MCF 10A (cell line): Measurements from ENCODE around the gene ZFP92. TPM values are rescaled to one million over a fixed set of nuclear protein-coding genes. Genes with fewer than 3 reads are reported as not detected.

Experiments
- BruUV-seq: library from RNA; stranded (reverse); fragments of 400-500 nt; replicated peaks from 2 replicates; lab custom pipeline; 2021; lab: Mats Ljungman, UMichigan
- CTCF ChIA-PET: fragments of 300-600 bp; sonication (Branson Sonifier 250); formaldehyde crosslinking; extraction: SDS; loops from one replicate; lab custom pipeline; 2021; ENCODE audit warnings: antibody characterized with exemption, inconsistent platforms; lab: Yijun Ruan, JAX
- POLR2A ChIA-PET: fragments of 300-600, 350-650 bp; sonication (Branson Sonifier 250); formaldehyde crosslinking; extraction: SDS; loops from one replicate; lab custom pipeline; 2020; ENCODE audit warnings: antibody characterized with exemption, inconsistent platforms; lab: Yijun Ruan, JAX
- DNase-seq: peaks from one replicate; pipeline ENCODE4 v3.0.0-alpha.2; 2018; ENCODE audit not compliant: unreplicated experiment
- H3K27ac Mint-ChIP-seq: one replicate; pipeline ENCODE4 v1.8.0; 2022; ENCODE audit warnings: mild to moderate bottlenecking, low read depth, mixed read lengths; ENCODE audit not compliant: unreplicated experiment
- H3K27me3 Mint-ChIP-seq: one replicate; pipeline ENCODE4 v1.8.0; 2022; ENCODE audit warnings: mixed read lengths; ENCODE audit not compliant: insufficient read depth, unreplicated experiment
- H3K36me3 Mint-ChIP-seq: one replicate; pipeline ENCODE4 v1.8.0; 2022; ENCODE audit warnings: mild to moderate bottlenecking, moderate library complexity, mixed read lengths; ENCODE audit not compliant: insufficient read depth, unreplicated experiment
- H3K4me1 Mint-ChIP-seq: one replicate; pipeline ENCODE4 v1.8.0; 2022; ENCODE audit warnings: mixed read lengths; ENCODE audit not compliant: insufficient read depth, unreplicated experiment
- H3K4me3 Mint-ChIP-seq: one replicate; pipeline ENCODE4 v1.8.0; 2022; ENCODE audit warnings: mild to moderate bottlenecking, moderate library complexity, mixed read lengths; ENCODE audit not compliant: unreplicated experiment
- H3K9me3 Mint-ChIP-seq: one replicate; pipeline ENCODE4 v1.8.0; 2022; ENCODE audit warnings: mixed read lengths; ENCODE audit not compliant: unreplicated experiment
- CTCF ChIP-seq: fragments of 200-600 bp; IDR thresholded peaks from one replicate; pipeline ENCODE4 v1.8.0; 2022; ENCODE audit warnings: antibody characterized with exemption, mild to moderate bottlenecking; ENCODE audit not compliant: unreplicated experiment
- intact Hi-C: fragments of 100-400 bp; cut with micrococcal nuclease; formaldehyde crosslinking; loops from 2 replicates; pipeline ENCODE4 v1.14.1; 2022
- total RNA-seq: library from RNA; stranded (reverse); gene quantifications from 2 replicates; pipeline ENCODE4 v1.2.3, GENCODE V29; 2022

ZFP92 gene
- total RNA-seq, 1 experiment from 2014 or later = not detected

- ChIA-PET POLR2A (no interaction called here), CTCF (no interaction called here)
- Mint-ChIP-seq H3K36me3 (peaks cover 14% of the 10 kb centered on the region), H3K27ac (no peak overlapping the region), H3K27me3 (no peaks in the 10 kb centered on the region), H3K4me3 (no peak overlapping the region), H3K4me1 (no peaks in the 10 kb centered on the region), H3K9me3 (no peaks in the 10 kb centered on the region)
- TF ChIP-seq CTCF = no peak
- no peak for DNase-seq
- no TSS peak for BruUV-seq
- intact Hi-C loops = no loop called here
Observed at GRCh38 chrX:153456704-153457103, 45.4 kb downstream of the ZFP92 start.

- no peak for TF ChIP-seq CTCF
- intact Hi-C loops = no loop called here
- peaks cover 15% of the 10 kb centered on the region for H3K36me3 Mint-ChIP-seq
- POLR2A ChIA-PET = no interaction called here
- no TSS peak for BruUV-seq
- no peaks in the 10 kb centered on the region for H3K27me3 Mint-ChIP-seq
- H3K9me3 Mint-ChIP-seq = no peaks in the 10 kb centered on the region
- no peak overlapping the region for H3K4me3 Mint-ChIP-seq
- DNase-seq = no peak
- no peaks in the 10 kb centered on the region for H3K4me1 Mint-ChIP-seq
- no peak overlapping the region for H3K27ac Mint-ChIP-seq
- CTCF ChIA-PET = interaction anchor here (0.6 to 0.8 kb wide), 2 partner anchors 12 to 34 kb away, joined by 3 to 5 read pairs; no protein-coding TSS in a partner anchor
Observed at GRCh38 chrX:153457136-153457825, 46.0 kb downstream of the ZFP92 start.

- intact Hi-C loops = no loop called here
- no TSS peak for BruUV-seq
- CTCF ChIA-PET = interaction anchor here (0.6 to 1.2 kb wide), 3 partner anchors 13 to 33 kb away, joined by 3 to 5 read pairs (median 3); no protein-coding TSS in a partner anchor
- Mint-ChIP-seq H3K36me3 (peaks cover 15% of the 10 kb centered on the region), H3K4me3 (no peak overlapping the region), H3K27ac (no peak overlapping the region), H3K27me3 (no peaks in the 10 kb centered on the region), H3K9me3 (no peaks in the 10 kb centered on the region), H3K4me1 (no peaks in the 10 kb centered on the region)
- POLR2A ChIA-PET = no interaction called here
- no peak for DNase-seq
- no peak for TF ChIP-seq CTCF
Observed at GRCh38 chrX:153457827-153458466, 46.7 kb downstream of the ZFP92 start.

GRCh38 chrX:153458476-153458875, 47.2 kb downstream of the ZFP92 start:
- no TSS peak for BruUV-seq
- CTCF ChIA-PET = interaction anchor here (1.2 kb wide), 1 partner anchor 16 kb away, joined by 3 read pairs; no protein-coding TSS in a partner anchor
- intact Hi-C loops = no loop called here

More at GRCh38 chrX:153458476-153458875, 47.2 kb downstream of the ZFP92 start:
- H3K4me1 Mint-ChIP-seq = no peaks in the 10 kb centered on the region
- H3K27me3 Mint-ChIP-seq = no peaks in the 10 kb centered on the region
- no peak overlapping the region for H3K27ac Mint-ChIP-seq
- DNase-seq = no peak
- H3K9me3 Mint-ChIP-seq = no peaks in the 10 kb centered on the region
- H3K36me3 Mint-ChIP-seq = peaks cover 15% of the 10 kb centered on the region
- TF ChIP-seq CTCF = no peak
- H3K4me3 Mint-ChIP-seq = no peak overlapping the region
- POLR2A ChIA-PET = no interaction called here
